GM18873 (cell line): ENCODE measurements around the gene CYP2W1.

Experiments
- ATAC-seq: cut with Tn5 transposase; IDR thresholded peaks from one replicate; pipeline ENCODE4 v1.9.1; 2021; ENCODE audit warnings: mild to moderate bottlenecking, moderate library complexity, moderate number of reproducible peaks; ENCODE audit not compliant: unreplicated experiment, low FRiP score

Gene CYP2W1

GRCh38 chr7:978416-979091, 4.4 kb upstream of the CYP2W1 start:
- ATAC-seq = no peak

- ATAC-seq = no peak
Measured at GRCh38 chr7:979151-979550, 3.8 kb upstream of the CYP2W1 start.

- no peak for ATAC-seq
Measured at GRCh38 chr7:979886-980571, 3.0 kb upstream of the CYP2W1 start.

- no peak for ATAC-seq
Measured at GRCh38 chr7:981793-982510, 1.0 kb upstream of the CYP2W1 start.

- ATAC-seq = no peak
Measured at GRCh38 chr7:982511-983003, 424 bp upstream of the CYP2W1 start.

GRCh38 chr7:983616-984071, 663 bp downstream of the CYP2W1 start:
- ATAC-seq = no peak

GRCh38 chr7:984361-985126, 1.6 kb downstream of the CYP2W1 start:
- ATAC-seq = no peak

- no peak for ATAC-seq
Measured at GRCh38 chr7:985127-985416, 2.1 kb downstream of the CYP2W1 start.

GRCh38 chr7:985915-986741, 3.1 kb downstream of the CYP2W1 start:
- no peak for ATAC-seq

- ATAC-seq = no peak
Measured at GRCh38 chr7:986766-987751, 4.1 kb downstream of the CYP2W1 start.

- ATAC-seq = no peak
Measured at GRCh38 chr7:987909-988308, 4.9 kb downstream of the CYP2W1 start.

- no peak for ATAC-seq
Measured at GRCh38 chr7:988426-988911, 5.5 kb downstream of the CYP2W1 start.

GRCh38 chr7:988963-989529, 6.1 kb downstream of the CYP2W1 start:
- ATAC-seq = no peak

GRCh38 chr7:990352-990932, 7.5 kb downstream of the CYP2W1 start:
- ATAC-seq = no peak

- no peak for ATAC-seq
Measured at GRCh38 chr7:990933-991728, 8.2 kb downstream of the CYP2W1 start.

GRCh38 chr7:991729-992656, 9.0 kb downstream of the CYP2W1 start:
- no peak for ATAC-seq
